ENCODE results near the gene CCDC141.

The CCDC141 gene

DNA sequence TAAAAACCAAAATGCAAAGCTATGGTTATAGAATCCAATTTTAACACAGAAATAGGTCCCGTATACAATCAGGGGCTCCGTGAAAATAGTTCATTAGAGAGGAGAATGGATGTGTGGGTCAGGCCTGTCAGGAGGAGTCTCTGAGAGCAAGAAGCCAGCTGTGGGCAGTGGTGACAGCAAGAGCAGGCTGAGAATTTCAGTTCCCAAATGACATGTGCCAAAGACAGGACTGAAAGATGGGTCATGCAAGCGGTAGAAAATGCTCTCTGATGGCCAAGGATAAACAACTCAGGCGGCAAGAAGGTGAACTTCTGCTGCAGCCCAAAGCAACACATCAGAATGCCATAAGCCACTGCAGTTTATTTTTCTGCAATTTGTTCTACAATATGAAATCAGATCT is 100.4 kb downstream of the CCDC141 start:
- DNase-seq, result no peak
- TF ChIP-seq CTCF (IDR thresholded peaks at IDR 0.05; ENCODE audit: borderline replicate concordance, extremely low read depth, low read length, poor library complexity, severe bottlenecking), result no peak
- TF ChIP-seq EZH2 (IDR thresholded peaks at IDR 0.05; ENCODE audit: borderline replicate concordance, low read depth, low read length, severe bottlenecking), result no peak
- Histone ChIP-seq H4K20me1 (ENCODE audit: insufficient read depth, low read length) (no peaks in the 10 kb centered on the region), H3K4me2 (ENCODE audit: insufficient read depth, low read length) (no peak overlapping the region), H3K27ac (ENCODE audit: low read length) (no peak overlapping the region), H3K27me3 (ENCODE audit: insufficient read depth, low read length, poor library complexity) (no peaks in the 10 kb centered on the region), H3K79me2 (ENCODE audit: insufficient read depth, low read length) (no peaks in the 10 kb centered on the region), H3K9me3 (ENCODE audit: insufficient read depth, low read length, severe bottlenecking) (no peaks in the 10 kb centered on the region), H3K9ac (ENCODE audit: low read depth, low read length) (no peak overlapping the region), H2AFZ (ENCODE audit: low read depth, low read length) (no peak overlapping the region), H3K4me1 (ENCODE audit: insufficient read depth, low read length) (no peaks in the 10 kb centered on the region), H3K4me3 (ENCODE audit: low read depth in 1 of 2, low read length in 2 of 2) (no peak overlapping the region), H3K36me3 (ENCODE audit: insufficient read depth, low read length) (no peaks in the 10 kb centered on the region)
- ATAC-seq (ENCODE audit: insufficient read depth, low read depth), result no peak

DNA sequence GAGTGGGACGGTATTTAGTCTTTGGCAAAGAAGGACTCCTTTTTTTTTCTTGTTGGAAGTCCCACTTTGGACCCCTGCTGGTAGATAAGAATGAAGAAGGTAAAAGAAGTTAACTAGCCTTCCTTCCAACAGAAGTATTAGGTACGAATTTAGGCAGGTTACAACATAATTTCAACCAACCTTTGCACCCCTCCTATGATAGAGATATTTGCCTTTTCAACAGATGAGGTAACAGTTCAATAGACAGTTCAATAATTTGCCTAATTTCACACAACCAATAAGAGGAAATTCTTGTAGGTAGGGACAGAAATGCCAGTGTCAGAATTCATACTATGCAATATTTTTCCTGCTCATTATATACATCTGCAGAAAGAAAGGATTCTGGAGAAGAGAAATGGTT is 100.8 kb downstream of the CCDC141 start:
- Histone ChIP-seq H3K4me2 (ENCODE audit: insufficient read depth, low read length) (no peak overlapping the region), H4K20me1 (ENCODE audit: insufficient read depth, low read length) (no peaks in the 10 kb centered on the region), H3K9ac (ENCODE audit: low read depth, low read length) (no peak overlapping the region), H2AFZ (ENCODE audit: low read depth, low read length) (no peak overlapping the region), H3K9me3 (ENCODE audit: insufficient read depth, low read length, severe bottlenecking) (no peaks in the 10 kb centered on the region), H3K36me3 (ENCODE audit: insufficient read depth, low read length) (no peaks in the 10 kb centered on the region), H3K27ac (ENCODE audit: low read length) (no peak overlapping the region), H3K4me3 (ENCODE audit: low read depth in 1 of 2, low read length in 2 of 2) (no peak overlapping the region), H3K27me3 (ENCODE audit: insufficient read depth, low read length, poor library complexity) (no peaks in the 10 kb centered on the region), H3K4me1 (ENCODE audit: insufficient read depth, low read length) (no peaks in the 10 kb centered on the region), H3K79me2 (ENCODE audit: insufficient read depth, low read length) (no peaks in the 10 kb centered on the region)
- no peak for TF ChIP-seq CTCF (IDR thresholded peaks at IDR 0.05; ENCODE audit: borderline replicate concordance, extremely low read depth, low read length, poor library complexity, severe bottlenecking)
- no peak for TF ChIP-seq EZH2 (IDR thresholded peaks at IDR 0.05; ENCODE audit: borderline replicate concordance, low read depth, low read length, severe bottlenecking)
- DNase-seq, result no peak
- no peak for ATAC-seq (ENCODE audit: insufficient read depth, low read depth)

DNA sequence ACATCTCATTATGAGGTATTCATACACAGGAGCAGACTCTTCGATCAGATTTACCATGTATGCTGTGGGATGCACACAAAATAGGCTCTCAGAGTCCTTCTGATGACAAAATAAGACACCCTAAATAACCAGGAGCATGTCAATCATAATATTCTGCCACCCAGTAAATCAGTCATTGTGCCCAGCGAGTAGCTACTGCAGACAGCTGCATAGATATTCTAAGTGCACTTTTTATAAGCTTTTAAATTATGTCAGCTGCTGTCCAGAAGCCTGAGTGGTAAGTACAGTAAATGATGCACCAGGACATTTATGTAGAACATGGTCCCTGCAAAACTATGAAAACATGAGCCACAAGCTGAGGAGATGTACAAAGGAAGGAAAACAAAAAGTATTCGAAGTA is 102.9 kb downstream of the CCDC141 start:
- Histone ChIP-seq H3K4me1 (ENCODE audit: insufficient read depth, low read length) (no peaks in the 10 kb centered on the region), H3K27me3 (ENCODE audit: insufficient read depth, low read length, poor library complexity) (no peaks in the 10 kb centered on the region), H3K79me2 (ENCODE audit: insufficient read depth, low read length) (no peaks in the 10 kb centered on the region), H3K27ac (ENCODE audit: low read length) (no peak overlapping the region), H2AFZ (ENCODE audit: low read depth, low read length) (no peak overlapping the region), H3K4me2 (ENCODE audit: insufficient read depth, low read length) (no peak overlapping the region), H3K36me3 (ENCODE audit: insufficient read depth, low read length) (no peaks in the 10 kb centered on the region), H3K4me3 (ENCODE audit: low read depth in 1 of 2, low read length in 2 of 2) (no peak overlapping the region), H3K9ac (ENCODE audit: low read depth, low read length) (no peak overlapping the region), H4K20me1 (ENCODE audit: insufficient read depth, low read length) (no peaks in the 10 kb centered on the region), H3K9me3 (ENCODE audit: insufficient read depth, low read length, severe bottlenecking) (no peaks in the 10 kb centered on the region)
- TF ChIP-seq EZH2 (IDR thresholded peaks at IDR 0.05; ENCODE audit: borderline replicate concordance, low read depth, low read length, severe bottlenecking), result no peak
- TF ChIP-seq CTCF (IDR thresholded peaks at IDR 0.05; ENCODE audit: borderline replicate concordance, extremely low read depth, low read length, poor library complexity, severe bottlenecking), result no peak
- DNase-seq (no peak), ATAC-seq (ENCODE audit: insufficient read depth, low read depth) (no peak)

DNA sequence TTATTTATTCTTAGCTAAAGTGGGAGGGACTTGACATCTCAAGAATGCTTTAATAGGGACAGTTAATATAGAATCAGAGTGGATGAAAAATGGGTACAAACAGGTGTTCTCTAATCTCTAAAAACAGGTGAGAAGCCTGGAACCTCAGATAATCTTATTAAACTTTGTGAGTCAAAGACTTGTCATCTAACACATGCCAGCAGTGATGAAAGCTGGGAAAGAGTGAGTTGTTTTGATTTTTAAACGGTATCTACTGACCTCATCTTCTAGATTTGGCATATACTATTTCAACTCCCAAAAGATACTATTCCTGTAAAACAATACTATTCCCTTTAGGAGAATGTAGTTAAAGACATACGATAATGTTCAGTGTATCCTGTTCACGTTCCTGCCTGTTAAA is 103.4 kb downstream of the CCDC141 start:
- H3K27ac ChIP-seq (ENCODE audit: low read length), result no peak overlapping the region
- no peak overlapping the region for H3K9ac ChIP-seq (ENCODE audit: low read depth, low read length)
- no peaks in the 10 kb centered on the region for H3K36me3 ChIP-seq (ENCODE audit: insufficient read depth, low read length)
- no peaks in the 10 kb centered on the region for H3K79me2 ChIP-seq (ENCODE audit: insufficient read depth, low read length)
- no peaks in the 10 kb centered on the region for H4K20me1 ChIP-seq (ENCODE audit: insufficient read depth, low read length)
- H2AFZ ChIP-seq (ENCODE audit: low read depth, low read length), result no peak overlapping the region
- no peak overlapping the region for H3K4me3 ChIP-seq (ENCODE audit: low read depth in 1 of 2, low read length in 2 of 2)
- no peaks in the 10 kb centered on the region for H3K4me1 ChIP-seq (ENCODE audit: insufficient read depth, low read length)
- H3K4me2 ChIP-seq (ENCODE audit: insufficient read depth, low read length), result no peak overlapping the region
- no peaks in the 10 kb centered on the region for H3K27me3 ChIP-seq (ENCODE audit: insufficient read depth, low read length, poor library complexity)
- H3K9me3 ChIP-seq (ENCODE audit: insufficient read depth, low read length, severe bottlenecking), result no peaks in the 10 kb centered on the region
- no peak for DNase-seq
- TF ChIP-seq CTCF (IDR thresholded peaks at IDR 0.05; ENCODE audit: borderline replicate concordance, extremely low read depth, low read length, poor library complexity, severe bottlenecking), result no peak
- no peak for TF ChIP-seq EZH2 (IDR thresholded peaks at IDR 0.05; ENCODE audit: borderline replicate concordance, low read depth, low read length, severe bottlenecking)
- no peak for ATAC-seq (ENCODE audit: insufficient read depth, low read depth)
